Measurements from ENCODE around the gene EXOSC9. TPM values are rescaled to one million over a fixed set of nuclear protein-coding genes. Genes with fewer than 3 reads are reported as not detected.
A peak's percentile ranks its signal among the peaks of the same experiment; 100 is the strongest.

EXOSC9 gene
- total RNA-seq, 1 experiment from 2014 or later, result 29.9 TPM

DNA sequence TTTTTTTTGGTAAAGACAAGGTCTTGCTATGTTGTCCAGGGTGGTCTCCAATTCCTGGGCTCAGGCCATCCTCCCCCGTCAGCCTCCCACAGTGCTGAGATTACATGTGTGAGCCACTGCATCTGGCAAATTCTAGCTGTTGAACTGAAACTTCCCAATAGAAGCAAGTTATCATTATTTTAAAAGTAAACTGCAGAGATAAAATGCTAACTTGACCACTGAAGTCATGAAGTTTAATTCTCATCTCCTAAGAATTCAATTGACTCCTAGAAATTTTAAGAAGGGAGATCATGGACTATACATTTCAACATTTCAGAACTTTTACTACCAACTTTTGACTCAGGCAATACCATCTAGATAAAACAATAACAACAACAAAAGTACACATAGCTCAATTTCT, 11.7 kb upstream of the EXOSC9 start:
- Histone ChIP-seq H4K20me1 (ENCODE audit: insufficient read depth) (no peaks in the 10 kb centered on the region), H3K4me2 (0 out of 2 replicates have a peak overlapping the region, but pooled peaks have one; percentile 8), H3K9me2 (ENCODE audit: insufficient read depth) (no peaks in the 10 kb centered on the region), H3K36me3 (ENCODE audit: low read depth) (no peaks in the 10 kb centered on the region), H2AFZ (no peak overlapping the region), H3K9me3 (ENCODE audit: insufficient read depth, low read depth) (no peaks in the 10 kb centered on the region), H3K79me2 (ENCODE audit: low read depth) (no peaks in the 10 kb centered on the region), H3K27ac (no peak overlapping the region), H3F3A (ENCODE audit: insufficient read depth, low read depth) (no peaks in the 10 kb centered on the region), H3K4me1 (replicated peaks; ENCODE audit: insufficient read depth) (peaks cover 23% of the 10 kb centered on the region), H3K4me3 (no peak overlapping the region), H3K27me3 (ENCODE audit: insufficient read depth, low read depth) (no peaks in the 10 kb centered on the region)
- TF ChIP-seq EZH2 (IDR thresholded peaks at IDR 0.05; ENCODE audit: low read depth) (no peak), CTCF (conservative IDR thresholded peaks at IDR 0.05) (no peak)
- intact Hi-C loops (cut with micrococcal nuclease; ENCODE audit: unreplicated experiment), result no loop called here
- BruUV-seq (replicated peaks), result no TSS peak
- CTCF ChIA-PET, result no interaction called here
- POLR2A ChIA-PET (ENCODE audit: unreplicated experiment), result no interaction called here
- DNase-seq, result no peak

- POLR2A ChIA-PET (ENCODE audit: unreplicated experiment), result no interaction called here
- Histone ChIP-seq H3K27ac (no peak overlapping the region), H3K9me3 (ENCODE audit: insufficient read depth, low read depth) (no peaks in the 10 kb centered on the region), H3F3A (ENCODE audit: insufficient read depth, low read depth) (no peaks in the 10 kb centered on the region), H3K9me2 (ENCODE audit: insufficient read depth) (no peaks in the 10 kb centered on the region), H3K4me2 (peak overlapping the region; percentile 8; the same call in 1 of the 2 replicates), H2AFZ (no peak overlapping the region; the same call in 1 of the 2 replicates), H3K27me3 (ENCODE audit: insufficient read depth, low read depth) (no peaks in the 10 kb centered on the region), H3K36me3 (ENCODE audit: low read depth) (no peaks in the 10 kb centered on the region), H4K20me1 (ENCODE audit: insufficient read depth) (no peaks in the 10 kb centered on the region), H3K4me3 (no peak overlapping the region), H3K4me1 (replicated peaks; ENCODE audit: insufficient read depth) (peaks cover 16% of the 10 kb centered on the region), H3K79me2 (ENCODE audit: low read depth) (no peaks in the 10 kb centered on the region)
- CTCF ChIA-PET, result no interaction called here
- TF ChIP-seq CTCF (conservative IDR thresholded peaks at IDR 0.05) (no peak), EZH2 (IDR thresholded peaks at IDR 0.05; ENCODE audit: low read depth) (no peak)
- DNase-seq, result peak in 1 of 2 experiments; percentile 61
- intact Hi-C loops (cut with micrococcal nuclease; ENCODE audit: unreplicated experiment), result no loop called here
- BruUV-seq (replicated peaks), result no TSS peak
These were observed 10.9 kb upstream of the EXOSC9 start for GRCh38 chr4:121789960-121790829.

DNA sequence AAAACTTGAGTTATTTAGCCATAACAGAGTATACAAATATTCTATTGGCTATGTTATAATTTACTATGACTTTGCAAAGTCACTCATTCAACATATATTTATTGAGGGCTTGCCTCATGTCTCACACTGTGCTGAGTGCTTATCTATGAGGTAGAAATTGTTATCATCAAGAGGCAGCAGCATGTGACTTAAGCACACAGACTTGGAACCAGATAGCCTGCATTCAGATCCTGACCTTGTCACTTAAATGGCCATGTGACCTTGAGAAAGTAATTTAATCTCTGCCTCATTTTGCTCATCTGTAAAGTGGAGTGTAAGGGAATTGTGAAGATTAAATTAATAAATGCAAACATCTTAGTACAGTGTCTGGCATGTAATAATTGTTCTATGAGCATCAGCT, 10.1 kb upstream of the EXOSC9 start:
- no peaks in the 10 kb centered on the region for H3K9me3 ChIP-seq (ENCODE audit: insufficient read depth, low read depth)
- no peak overlapping the region for H3K4me2 ChIP-seq
- H3K9me2 ChIP-seq (ENCODE audit: insufficient read depth), result no peaks in the 10 kb centered on the region
- BruUV-seq (replicated peaks), result no TSS peak
- no peaks in the 10 kb centered on the region for H3K27me3 ChIP-seq (ENCODE audit: insufficient read depth, low read depth)
- no peaks in the 10 kb centered on the region for H3K36me3 ChIP-seq (ENCODE audit: low read depth)
- H3K4me1 ChIP-seq (replicated peaks; ENCODE audit: insufficient read depth), result peaks cover 15% of the 10 kb centered on the region
- POLR2A ChIA-PET (ENCODE audit: unreplicated experiment), result no interaction called here
- CTCF ChIA-PET, result no interaction called here
- H3K27ac ChIP-seq, result no peak overlapping the region
- no peaks in the 10 kb centered on the region for H4K20me1 ChIP-seq (ENCODE audit: insufficient read depth)
- no peak for DNase-seq
- TF ChIP-seq EZH2 (IDR thresholded peaks at IDR 0.05; ENCODE audit: low read depth), result no peak
- TF ChIP-seq CTCF (conservative IDR thresholded peaks at IDR 0.05), result no peak
- no peak overlapping the region for H3K4me3 ChIP-seq
- H3F3A ChIP-seq (ENCODE audit: insufficient read depth, low read depth), result no peaks in the 10 kb centered on the region
- H2AFZ ChIP-seq, result no peak overlapping the region; the same call in 1 of the 2 replicates
- no peaks in the 10 kb centered on the region for H3K79me2 ChIP-seq (ENCODE audit: low read depth)
- intact Hi-C loops (cut with micrococcal nuclease; ENCODE audit: unreplicated experiment), result no loop called here
